Gastroesophageal sphincter (tissue), 3 donors: ENCODE results near the gene RFX8.

Experiments
- POLR2A ChIP-seq, 2 donors: fragments of 450-650 bp; IDR thresholded peaks; one replicate each; pipeline ENCODE4 v1.6.1; 2017; ENCODE audit warnings: antibody characterized with exemption in 2 of 2, mild to moderate bottlenecking in 2 of 2, moderate library complexity in 1 of 2
- POLR2AphosphoS5 ChIP-seq: sonication (generic); formaldehyde crosslinking; IDR thresholded peaks from one replicate; pipeline ENCODE4 v1.6.1; 2017; ENCODE audit warnings: antibody characterized with exemption
- TF ChIP-seq, protein P1 (sequence below), 4 experiments: fragments of 200-600 bp in 2 of 4; fragments of 450-650 bp in 2 of 4; sonication (generic) in 1 of 4; IDR thresholded peaks; one replicate each; pipeline ENCODE4 v1.5.1; 2017 to 2019; ENCODE audit warnings: antibody characterized with exemption in 4 of 4, mild to moderate bottlenecking in 2 of 4, moderate library complexity in 2 of 4

DNA sequence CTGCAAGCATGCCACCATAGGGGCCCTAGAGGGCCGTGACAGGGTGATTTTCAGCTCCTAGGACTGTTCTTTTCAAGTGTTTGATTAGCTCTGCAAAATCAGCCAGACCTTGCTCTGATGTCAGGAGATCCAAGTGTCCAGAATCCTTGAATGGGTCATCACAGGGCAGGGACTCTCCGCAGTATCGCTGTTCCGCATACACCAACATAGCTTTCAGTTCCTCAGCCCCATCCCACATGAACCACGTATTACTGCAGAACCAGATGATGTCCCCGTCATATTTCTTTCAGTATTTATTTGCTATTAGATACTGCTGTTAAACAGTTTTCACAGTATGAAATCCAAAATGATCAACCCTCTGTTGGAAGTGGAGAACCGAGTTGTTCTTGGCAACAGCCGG lies 46.6 kb upstream of the RFX8 start:
- no peak for TF ChIP-seq POLR2A (IDR thresholded peaks at IDR 0.05)
- TF ChIP-seq, protein P1, sequence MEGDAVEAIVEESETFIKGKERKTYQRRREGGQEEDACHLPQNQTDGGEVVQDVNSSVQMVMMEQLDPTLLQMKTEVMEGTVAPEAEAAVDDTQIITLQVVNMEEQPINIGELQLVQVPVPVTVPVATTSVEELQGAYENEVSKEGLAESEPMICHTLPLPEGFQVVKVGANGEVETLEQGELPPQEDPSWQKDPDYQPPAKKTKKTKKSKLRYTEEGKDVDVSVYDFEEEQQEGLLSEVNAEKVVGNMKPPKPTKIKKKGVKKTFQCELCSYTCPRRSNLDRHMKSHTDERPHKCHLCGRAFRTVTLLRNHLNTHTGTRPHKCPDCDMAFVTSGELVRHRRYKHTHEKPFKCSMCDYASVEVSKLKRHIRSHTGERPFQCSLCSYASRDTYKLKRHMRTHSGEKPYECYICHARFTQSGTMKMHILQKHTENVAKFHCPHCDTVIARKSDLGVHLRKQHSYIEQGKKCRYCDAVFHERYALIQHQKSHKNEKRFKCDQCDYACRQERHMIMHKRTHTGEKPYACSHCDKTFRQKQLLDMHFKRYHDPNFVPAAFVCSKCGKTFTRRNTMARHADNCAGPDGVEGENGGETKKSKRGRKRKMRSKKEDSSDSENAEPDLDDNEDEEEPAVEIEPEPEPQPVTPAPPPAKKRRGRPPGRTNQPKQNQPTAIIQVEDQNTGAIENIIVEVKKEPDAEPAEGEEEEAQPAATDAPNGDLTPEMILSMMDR (IDR thresholded peaks at IDR 0.05): no peak
- TF ChIP-seq POLR2AphosphoS5: no peak
